GM12878 (cell line): ENCODE measurements around the gene AIFM1. TPM values are rescaled to one million over a fixed set of nuclear protein-coding genes. Genes with fewer than 3 reads are reported as not detected.

Experiments used
- ATAC-seq: fragments of 200-7000 bp; cut with Tn5 transposase; 3 replicates; pipeline ENCODE4 v1.9.1; 2020; ENCODE audit warnings: mild to moderate bottlenecking, moderate library complexity
- BruUV-seq: library from RNA; stranded (reverse); fragments of 400-500 nt; replicated peaks from 2 replicates; lab custom pipeline; 2021; lab: Mats Ljungman, UMichigan
- CTCF ChIA-PET: fragments of 300-600 bp; sonication (Branson Sonifier 250); formaldehyde crosslinking; extraction: SDS; loops from one replicate; lab custom pipeline; 2021; ENCODE audit warnings: inconsistent platforms; lab: Yijun Ruan, JAX
- POLR2A ChIA-PET: fragments of 350-600 bp; formaldehyde crosslinking; extraction: SDS; loops from one replicate; lab custom pipeline; 2021; ENCODE audit warnings: inconsistent platforms; lab: Charles Lee
- RAD21 ChIA-PET: fragments of 300-600 bp; sonication (Branson Sonifier 250); formaldehyde crosslinking; loops from one replicate; lab custom pipeline; 2023; ENCODE audit warnings: antibody characterized with exemption; ENCODE audit not compliant: unreplicated experiment; lab: Charles Lee
- SMC1A ChIA-PET: fragments of 300-600 bp; sonication (Branson Sonifier 250); formaldehyde crosslinking; loops from one replicate; lab custom pipeline; 2023; ENCODE audit not compliant: unreplicated experiment, uncharacterized antibody; lab: Charles Lee
- DNase-seq: peaks from one replicate; pipeline ENCODE4 v3.0.0-alpha.2; 2011; ENCODE audit warnings: low read depth, low spot score
- FAIRE-seq: peaks from 3 replicates; lab custom pipeline; 2011; peaks lifted over from hg19 to GRCh38; lab: Jason Lieb, UNC
- H2AFZ ChIP-seq: 2 replicates; pipeline ENCODE4 v1.6.0; 2011; ENCODE audit warnings: low read depth, low read length, control low read depth; ENCODE audit not compliant: control insufficient read depth
- H3K27ac ChIP-seq: 2 replicates; pipeline ENCODE4 v1.5.1; 2011; ENCODE audit warnings: control low read depth; ENCODE audit not compliant: control insufficient read depth, insufficient read depth
- H3K27me3 ChIP-seq, 2 experiments: replicated peaks in 1 of 2; 2 replicates each; pipeline versions ENCODE4 v1.6.0 to v1.6.1; 2011; ENCODE audit warnings: low read length in 1 of 2; ENCODE audit not compliant: control insufficient read depth in 2 of 2, insufficient read depth in 2 of 2
- H3K36me3 ChIP-seq, 2 experiments: 2 replicates each; pipeline ENCODE4 v1.5.1; 2011; ENCODE audit warnings: low read length in 1 of 2; ENCODE audit not compliant: control insufficient read depth in 2 of 2, insufficient read depth in 2 of 2
- H3K4me1 ChIP-seq: 2 replicates; pipeline ENCODE4 v1.6.1; 2011; ENCODE audit warnings: mild to moderate bottlenecking, low read length, moderate library complexity, mixed read lengths; ENCODE audit not compliant: control insufficient read depth, insufficient read depth
- H3K4me2 ChIP-seq: 2 replicates; pipeline ENCODE4 v1.6.0; 2011; ENCODE audit warnings: control low read depth; ENCODE audit not compliant: control insufficient read depth, insufficient read depth
- H3K4me3 ChIP-seq: fragments of 200-600 bp; sonication (generic); 2 replicates; pipeline ENCODE4 v1.5.1; 2016
- H3K79me2 ChIP-seq: 2 replicates; pipeline ENCODE4 v1.6.0; 2011; ENCODE audit warnings: low read length; ENCODE audit not compliant: control insufficient read depth, insufficient read depth
- H3K9ac ChIP-seq: 2 replicates; pipeline ENCODE4 v1.8.0; 2011; ENCODE audit warnings: low read length, control low read depth, mixed read lengths; ENCODE audit not compliant: control insufficient read depth, insufficient read depth
- H3K9me3 ChIP-seq: replicated peaks from 3 replicates; pipeline ENCODE4 v1.5.1; 2011; ENCODE audit warnings: mild to moderate bottlenecking, low read length; ENCODE audit not compliant: control insufficient read depth, insufficient read depth
- H4K20me1 ChIP-seq: 2 replicates; pipeline ENCODE4 v1.6.0; 2011; ENCODE audit not compliant: control insufficient read depth, insufficient read depth
- ATF3 ChIP-seq: IDR thresholded peaks from 2 replicates; pipeline ENCODE4 v1.6.1; 2011; ENCODE audit warnings: low read depth, mild to moderate bottlenecking, low read length, moderate library complexity, borderline replicate concordance; ENCODE audit errors: extremely low read depth
- CEBPB ChIP-seq, 2 experiments: fragments of 150-350 bp in 1 of 2; IDR thresholded peaks; 2 replicates each; pipeline ENCODE4 v1.6.1; 2012 to 2014; ENCODE audit warnings: low read depth in 2 of 2, low read length in 2 of 2, borderline replicate concordance in 1 of 2, inconsistent platforms in 1 of 2
- CREM ChIP-seq: IDR thresholded peaks from 2 replicates; pipeline ENCODE4 v1.6.1; 2014; ENCODE audit warnings: antibody characterized with exemption, low read depth
- EED ChIP-seq: sonication (generic); IDR thresholded peaks from 2 replicates; pipeline ENCODE4 v1.6.1; 2016; ENCODE audit warnings: antibody characterized with exemption, low read depth
- ETV6 ChIP-seq, 2 experiments: fragments of 450-650 bp in 1 of 2; IDR thresholded peaks in 1 of 2; conservative IDR thresholded peaks in 1 of 2; 2 replicates each; pipeline ENCODE4 v1.6.1; 2014; ENCODE audit warnings: antibody characterized with exemption in 1 of 2, borderline replicate concordance in 1 of 2, low read depth in 1 of 2, mild to moderate bottlenecking in 1 of 2, moderate library complexity in 1 of 2
- HCFC1 ChIP-seq: fragments of 150-350 bp; IDR thresholded peaks from 2 replicates; pipeline ENCODE4 v1.6.1; 2014; ENCODE audit warnings: low read length
- HDGF ChIP-seq: fragments of 450-650 bp; IDR thresholded peaks from 2 replicates; pipeline ENCODE4 v1.6.1; 2016; ENCODE audit warnings: antibody characterized with exemption
- NFYA ChIP-seq: IDR thresholded peaks from 2 replicates; pipeline ENCODE4 v1.6.1; 2011; ENCODE audit warnings: low read depth, mild to moderate bottlenecking, low read length, improper control_type of control experiment, borderline replicate concordance
- PAX5 ChIP-seq: IDR thresholded peaks from 2 replicates; pipeline ENCODE4 v1.6.1; 2011; ENCODE audit warnings: low read depth, low read length, borderline replicate concordance
- RAD51 ChIP-seq: fragments of 450-650 bp; IDR thresholded peaks from 2 replicates; pipeline ENCODE4 v1.6.1; 2016; ENCODE audit warnings: moderate library complexity, mild to moderate bottlenecking, inconsistent platforms
- RELA ChIP-seq: fragments of 450-650 bp; IDR thresholded peaks from 2 replicates; pipeline ENCODE4 v1.8.0; 2014; ENCODE audit warnings: borderline replicate concordance; ENCODE audit not compliant: partially characterized antibody
- SP1 ChIP-seq: IDR thresholded peaks from one replicate; pipeline ENCODE4 v1.6.1; 2011; ENCODE audit warnings: low read depth, low read length
- TBL1XR1 ChIP-seq: IDR thresholded peaks from 2 replicates; pipeline ENCODE4 v1.6.1; 2012; ENCODE audit warnings: low read depth, low read length, improper control_type of control experiment
- WRNIP1 ChIP-seq: IDR thresholded peaks from 2 replicates; pipeline ENCODE4 v1.6.1; 2011; ENCODE audit warnings: low read depth, low read length, improper control_type of control experiment, borderline replicate concordance
- ZNF274 ChIP-seq: IDR thresholded peaks from one replicate; pipeline ENCODE4 v1.8.0; 2011; ENCODE audit not compliant: insufficient read length, insufficient read depth
- WGBS: methylation state at CpG from one replicate; pipeline ENCODE4 v1.1.6; 2016; ENCODE audit warnings: low lambda C conversion rate; ENCODE audit not compliant: insufficient replicate concordance, insufficient coverage; ENCODE audit errors: missing lambda C conversion rate; 5-methylcytosine and 5-hydroxymethylcytosine counted together
- in situ Hi-C: fragments of 300-500 bp; cut with MboI; formaldehyde crosslinking; loops from 9 replicates; pipeline ENCODE4 v1.14.3; 2018; ENCODE audit warnings: mixed read lengths
- intact Hi-C: fragments of 100-400 bp; cut with micrococcal nuclease; formaldehyde crosslinking; loops from one replicate; pipeline ENCODE4 v1.14.2; 2022; ENCODE audit not compliant: unreplicated experiment
- polyA plus RNA-seq, 11 experiments: library from polyadenylated mRNA; depleted of rRNA in 4 of 11; unstranded in 6 of 11; stranded (reverse) in 5 of 11; fragments of >200 nt; fragmentation: Nextera tagmentation in 4 of 11; fragmentation: Illumina TruSeq in 1 of 11; extraction: Ambion mirVana in 4 of 11; extraction: Trizol in 1 of 11; gene quantifications; 1 replicate in 1 of 11; 2 replicates in 10 of 11; pipeline versions ENCODE4 v1.2.1 to v1.2.3, GENCODE V29; 2011 to 2016; ENCODE audit warnings: inconsistent platforms in 2 of 11, missing spikeins in 2 of 11, low read depth in 1 of 11
- total RNA-seq, 4 experiments: library from RNA; depleted of rRNA in 3 of 4; stranded (reverse); fragments of >200 nt in 3 of 4; fragmentation: Illumina TruSeq in 1 of 4; extraction: Trizol in 1 of 4; gene quantifications; 2 replicates each; pipeline versions ENCODE4 v1.2.1 to v1.2.3, GENCODE V29; 2013 to 2021
- TF ChIP-seq, protein P1 (sequence below): fragments of 450-650 bp; IDR thresholded peaks from 2 replicates; pipeline ENCODE4 v1.6.1; 2016; ENCODE audit warnings: mild to moderate bottlenecking
- TF ChIP-seq, protein P2 (sequence below): fragments of 450-650 bp; IDR thresholded peaks from 2 replicates; pipeline ENCODE4 v1.6.1; 2016; ENCODE audit warnings: mild to moderate bottlenecking, moderate library complexity, borderline replicate concordance

The AIFM1 gene
- total and polyA plus RNA-seq, 10 of the 15 experiments (the other 5 are each of a cell fraction or from before 2014, with no cell fraction given): 44.2 to 121 (median 80.0) TPM

DNA sequence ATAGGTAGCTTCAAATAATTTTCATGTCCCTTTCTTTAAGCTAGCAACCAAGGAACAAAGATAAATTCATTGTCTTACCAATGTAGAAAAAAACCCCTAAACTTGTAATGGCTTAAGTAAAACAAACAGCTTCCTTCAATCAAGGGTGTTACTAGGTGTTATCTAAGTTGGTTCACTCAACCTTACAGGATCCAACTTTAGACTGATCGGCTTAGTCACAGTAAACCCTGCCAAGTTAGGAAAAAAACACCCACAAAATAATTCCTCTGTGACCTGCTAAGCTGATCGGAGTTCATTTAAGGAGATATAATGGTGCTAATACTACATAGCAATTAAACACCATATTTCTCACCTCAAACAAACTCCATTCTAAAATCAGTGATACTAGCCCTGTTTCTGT, 10.1 kb downstream of the AIFM1 start:
- ChIA-PET POLR2A (interaction anchor here (0.5 to 2.1 kb wide), 3 partner anchors 9 to 15 kb away, joined by 3 to 5 read pairs (median 4); no protein-coding TSS in a partner anchor), CTCF (interaction anchor here (1.0 to 1.8 kb wide), 8 partner anchors 10 to 76 kb away, joined by 3 to 5 read pairs (median 4); partner anchors contain the start of gene AIFM1), SMC1A (interaction anchor here (0.7 to 1.8 kb wide), 5 partner anchors 8 to 131 kb away, joined by 3 to 8 read pairs (median 5); no protein-coding TSS in a partner anchor), RAD21 (no interaction called here)
- TF ChIP-seq, protein P1, sequence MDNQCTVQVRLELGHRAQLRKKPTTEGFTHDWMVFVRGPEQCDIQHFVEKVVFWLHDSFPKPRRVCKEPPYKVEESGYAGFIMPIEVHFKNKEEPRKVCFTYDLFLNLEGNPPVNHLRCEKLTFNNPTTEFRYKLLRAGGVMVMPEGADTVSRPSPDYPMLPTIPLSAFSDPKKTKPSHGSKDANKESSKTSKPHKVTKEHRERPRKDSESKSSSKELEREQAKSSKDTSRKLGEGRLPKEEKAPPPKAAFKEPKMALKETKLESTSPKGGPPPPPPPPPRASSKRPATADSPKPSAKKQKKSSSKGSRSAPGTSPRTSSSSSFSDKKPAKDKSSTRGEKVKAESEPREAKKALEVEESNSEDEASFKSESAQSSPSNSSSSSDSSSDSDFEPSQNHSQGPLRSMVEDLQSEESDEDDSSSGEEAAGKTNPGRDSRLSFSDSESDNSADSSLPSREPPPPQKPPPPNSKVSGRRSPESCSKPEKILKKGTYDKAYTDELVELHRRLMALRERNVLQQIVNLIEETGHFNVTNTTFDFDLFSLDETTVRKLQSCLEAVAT: no peak
- TF ChIP-seq NFYA: no peak
- no peak for TF ChIP-seq TBL1XR1
- no peak for TF ChIP-seq HDGF
- TF ChIP-seq ZNF274: no peak
- TF ChIP-seq CREM: no peak
- TF ChIP-seq RAD51: no peak
- no peak for TF ChIP-seq HCFC1
- no peak for TF ChIP-seq ATF3
- no peak for TF ChIP-seq PAX5
- no peak for TF ChIP-seq ETV6 (conservative IDR thresholded peaks at IDR 0.05 in 1 of 2, IDR thresholded peaks at IDR 0.05 in 1 of 2; ENCODE audit: borderline replicate concordance in 1 of 2, low read depth in 1 of 2)
- TF ChIP-seq, protein P2, sequence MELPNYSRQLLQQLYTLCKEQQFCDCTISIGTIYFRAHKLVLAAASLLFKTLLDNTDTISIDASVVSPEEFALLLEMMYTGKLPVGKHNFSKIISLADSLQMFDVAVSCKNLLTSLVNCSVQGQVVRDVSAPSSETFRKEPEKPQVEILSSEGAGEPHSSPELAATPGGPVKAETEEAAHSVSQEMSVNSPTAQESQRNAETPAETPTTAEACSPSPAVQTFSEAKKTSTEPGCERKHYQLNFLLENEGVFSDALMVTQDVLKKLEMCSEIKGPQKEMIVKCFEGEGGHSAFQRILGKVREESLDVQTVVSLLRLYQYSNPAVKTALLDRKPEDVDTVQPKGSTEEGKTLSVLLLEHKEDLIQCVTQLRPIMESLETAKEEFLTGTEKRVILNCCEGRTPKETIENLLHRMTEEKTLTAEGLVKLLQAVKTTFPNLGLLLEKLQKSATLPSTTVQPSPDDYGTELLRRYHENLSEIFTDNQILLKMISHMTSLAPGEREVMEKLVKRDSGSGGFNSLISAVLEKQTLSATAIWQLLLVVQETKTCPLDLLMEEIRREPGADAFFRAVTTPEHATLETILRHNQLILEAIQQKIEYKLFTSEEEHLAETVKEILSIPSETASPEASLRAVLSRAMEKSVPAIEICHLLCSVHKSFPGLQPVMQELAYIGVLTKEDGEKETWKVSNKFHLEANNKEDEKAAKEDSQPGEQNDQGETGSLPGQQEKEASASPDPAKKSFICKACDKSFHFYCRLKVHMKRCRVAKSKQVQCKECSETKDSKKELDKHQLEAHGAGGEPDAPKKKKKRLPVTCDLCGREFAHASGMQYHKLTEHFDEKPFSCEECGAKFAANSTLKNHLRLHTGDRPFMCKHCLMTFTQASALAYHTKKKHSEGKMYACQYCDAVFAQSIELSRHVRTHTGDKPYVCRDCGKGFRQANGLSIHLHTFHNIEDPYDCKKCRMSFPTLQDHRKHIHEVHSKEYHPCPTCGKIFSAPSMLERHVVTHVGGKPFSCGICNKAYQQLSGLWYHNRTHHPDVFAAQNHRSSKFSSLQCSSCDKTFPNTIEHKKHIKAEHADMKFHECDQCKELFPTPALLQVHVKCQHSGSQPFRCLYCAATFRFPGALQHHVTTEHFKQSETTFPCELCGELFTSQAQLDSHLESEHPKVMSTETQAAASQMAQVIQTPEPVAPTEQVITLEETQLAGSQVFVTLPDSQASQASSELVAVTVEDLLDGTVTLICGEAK: no peak
- TF ChIP-seq WRNIP1: no peak
- TF ChIP-seq EED: no peak
- TF ChIP-seq SP1: no peak
- no peak for TF ChIP-seq CEBPB (IDR thresholded peaks at IDR 0.05; ENCODE audit: borderline replicate concordance in 1 of 2, low read depth in 2 of 2, low read length in 2 of 2)
- no peak for TF ChIP-seq RELA
- in situ Hi-C loops (no loop called here), intact Hi-C loops (no loop called here)
- BruUV-seq: no TSS peak
- Histone ChIP-seq H4K20me1 (no peaks in the 10 kb centered on the region), H3K4me2 (no peak overlapping the region), H2AFZ (no peak overlapping the region), H3K27me3 (no peaks in the 10 kb centered on the region), H3K9me3 (no peaks in the 10 kb centered on the region), H3K36me3 (peaks cover 0 to 3% of the 10 kb centered on the region in 2 experiments; a peak in 1 of 4 replicates), H3K9ac (no peak overlapping the region), H3K27ac (no peak overlapping the region), H3K4me3 (no peak overlapping the region), H3K4me1 (no peaks in the 10 kb centered on the region), H3K79me2 (peaks cover 7% of the 10 kb centered on the region)
- no peak for ATAC-seq
- WGBS: 80% methylated on average over 2 of the region's 2 CpGs
- no peak for DNase-seq
- FAIRE-seq: no peak
